H1 (cell line): ENCODE data around the gene NAP1L5. TPM values are rescaled to one million over a fixed set of nuclear protein-coding genes. Genes with fewer than 3 reads are reported as not detected.

Source experiments
- ASH2L ChIP-seq: fragments of 200-600, 300-600 bp; sonication (generic); IDR thresholded peaks from one replicate; pipeline ENCODE4 v1.7.1; 2017; ENCODE audit warnings: low read length
- CHD7 ChIP-seq: fragments of 300-600 bp; sonication (generic); IDR thresholded peaks from 2 replicates; pipeline ENCODE4 v1.7.1; 2012; ENCODE audit warnings: low read length, moderate library complexity, mild to moderate bottlenecking, inconsistent platforms; ENCODE audit not compliant: insufficient replicate concordance
- CREB1 ChIP-seq: IDR thresholded peaks from 2 replicates; pipeline ENCODE4 v1.6.1; 2012; ENCODE audit warnings: inconsistent platforms
- RFX5 ChIP-seq: IDR thresholded peaks from 2 replicates; pipeline ENCODE4 v1.6.1; 2011; ENCODE audit warnings: low read depth, low read length, improper control_type of control experiment, borderline replicate concordance
- SP2 ChIP-seq: IDR thresholded peaks from 2 replicates; pipeline ENCODE4 v1.6.1; 2012; ENCODE audit warnings: mild to moderate bottlenecking, low read length, inconsistent platforms
- SRF ChIP-seq: IDR thresholded peaks from 2 replicates; pipeline ENCODE4 v1.6.1; 2011; ENCODE audit warnings: mild to moderate bottlenecking, low read depth, low read length, moderate library complexity
- polyA plus RNA-seq, 7 experiments: library from polyadenylated mRNA; depleted of rRNA in 3 of 7; stranded (reverse) in 5 of 7; unstranded in 2 of 7; fragments of >200 nt in 5 of 7; fragments of 200-250 nt in 2 of 7; gene quantifications; 1 replicate in 5 of 7; 2 replicates in 1 of 7; 4 replicates in 1 of 7; pipeline versions ENCODE4 v1.2.1 to v1.2.3, GENCODE V29; 2011 to 2013; ENCODE audit warnings: missing spikeins in 2 of 7, mixed read lengths in 2 of 7
- total RNA-seq: library from RNA; stranded (reverse); fragmentation: NEBNext Ultra II Directional; extraction: Animal tissue kit (Norgen Biotek cat#: 25700); gene quantifications from 2 replicates; pipeline ENCODE4 v1.2.1, GENCODE V29; 2021
- TF ChIP-seq, protein P1 (sequence below): IDR thresholded peaks from 2 replicates; pipeline ENCODE4 v1.6.1; 2012; ENCODE audit warnings: inconsistent platforms

NAP1L5 gene
- total and polyA plus RNA-seq, 2 of the 8 experiments (the other 6 are each of a cell fraction or from before 2014, with no cell fraction given) = 1.3 to 2.7 TPM

- TF ChIP-seq CHD7 (no peak), CREB1 (no peak), ASH2L (no peak), SRF (no peak), RFX5 (no peak), SP2 (no peak)
- TF ChIP-seq, protein P1, sequence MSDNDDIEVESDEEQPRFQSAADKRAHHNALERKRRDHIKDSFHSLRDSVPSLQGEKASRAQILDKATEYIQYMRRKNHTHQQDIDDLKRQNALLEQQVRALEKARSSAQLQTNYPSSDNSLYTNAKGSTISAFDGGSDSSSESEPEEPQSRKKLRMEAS = no peak
Observed at GRCh38 chr4:88728146-88728545, 30.5 kb upstream of the NAP1L5 start (continued).
